Kidney capillary endothelial cell (primary cell): ENCODE results near the gene RPRD1B.
A peak's percentile ranks its signal among the peaks of the same experiment; 100 is the strongest.
"Not testable (repeated sequence)": the region's sequence is repeated elsewhere in the genome, so short reads cannot be mapped to it uniquely, and the experiment has no call there.

Experiments
- DNase-seq: peaks from one replicate; pipeline ENCODE4 v3.0.0-alpha.2; 2018; ENCODE audit warnings: low spot score

Gene RPRD1B

GRCh38 chr20:38075161-38075998, 41.8 kb downstream of the RPRD1B start:
- no peak for DNase-seq

- DNase-seq, result no peak
Observed at GRCh38 chr20:38076548-38076947, 43.0 kb downstream of the RPRD1B start.

- DNase-seq, result no peak
Observed at GRCh38 chr20:38078084-38078483, 44.5 kb downstream of the RPRD1B start.

DNA sequence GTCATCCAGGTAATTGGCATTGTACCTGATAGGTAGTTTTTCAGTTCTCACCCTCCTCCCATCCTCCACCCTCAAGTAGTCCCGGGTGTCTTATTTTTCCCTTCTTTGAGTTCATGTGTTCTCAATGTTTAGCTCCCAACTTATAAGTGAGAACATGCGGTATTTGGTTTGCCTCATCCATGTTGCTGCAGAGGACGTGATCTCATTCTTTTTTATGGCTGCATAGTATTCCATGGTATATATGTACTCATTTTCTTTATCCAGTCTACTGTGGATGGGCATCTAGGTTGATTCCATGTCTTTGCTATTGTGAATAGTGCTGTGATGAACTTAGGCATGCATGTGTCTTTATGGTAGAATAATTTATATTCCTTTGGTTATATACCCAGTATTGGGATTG, 45.8 kb downstream of the RPRD1B start:
- no peak for DNase-seq

GRCh38 chr20:38081575-38081974, 48.0 kb downstream of the RPRD1B start:
- no peak for DNase-seq

GRCh38 chr20:38082894-38083293, 49.3 kb downstream of the RPRD1B start:
- DNase-seq, result no peak

DNA sequence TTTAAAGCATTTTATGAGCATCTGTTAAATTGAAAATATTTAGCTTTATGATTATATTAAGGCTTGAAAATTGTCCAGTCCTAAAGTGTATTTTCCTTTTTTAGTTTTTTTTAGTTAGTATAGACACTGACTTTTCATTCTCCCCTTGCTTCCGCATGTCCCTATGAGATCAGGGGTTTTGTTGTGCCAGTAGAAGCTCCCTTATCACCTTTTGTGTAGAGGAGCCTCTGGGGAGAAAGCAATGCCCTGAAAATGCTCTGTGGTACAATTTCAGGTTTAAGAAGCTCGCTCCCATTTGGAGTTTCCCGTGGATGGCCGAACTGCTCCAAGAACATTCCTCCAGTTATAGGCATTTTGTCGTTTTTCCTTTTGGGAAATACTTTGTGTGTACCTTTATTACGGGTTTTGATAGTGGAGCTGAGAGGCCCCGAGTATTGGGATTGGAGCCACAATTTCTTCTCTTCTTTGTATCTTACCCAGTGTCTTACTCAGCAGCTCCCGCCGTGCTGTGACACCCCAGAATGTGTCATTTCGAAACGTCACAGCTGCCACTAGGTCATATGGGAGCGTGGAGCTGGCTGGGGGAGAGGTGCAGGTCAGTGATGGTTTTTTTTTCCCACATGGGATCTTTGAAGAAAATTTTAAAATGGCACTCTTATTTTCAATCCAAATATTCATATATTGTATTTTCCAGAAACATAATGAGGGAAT, 49.9 kb downstream of the RPRD1B start:
- no peak for DNase-seq

DNA sequence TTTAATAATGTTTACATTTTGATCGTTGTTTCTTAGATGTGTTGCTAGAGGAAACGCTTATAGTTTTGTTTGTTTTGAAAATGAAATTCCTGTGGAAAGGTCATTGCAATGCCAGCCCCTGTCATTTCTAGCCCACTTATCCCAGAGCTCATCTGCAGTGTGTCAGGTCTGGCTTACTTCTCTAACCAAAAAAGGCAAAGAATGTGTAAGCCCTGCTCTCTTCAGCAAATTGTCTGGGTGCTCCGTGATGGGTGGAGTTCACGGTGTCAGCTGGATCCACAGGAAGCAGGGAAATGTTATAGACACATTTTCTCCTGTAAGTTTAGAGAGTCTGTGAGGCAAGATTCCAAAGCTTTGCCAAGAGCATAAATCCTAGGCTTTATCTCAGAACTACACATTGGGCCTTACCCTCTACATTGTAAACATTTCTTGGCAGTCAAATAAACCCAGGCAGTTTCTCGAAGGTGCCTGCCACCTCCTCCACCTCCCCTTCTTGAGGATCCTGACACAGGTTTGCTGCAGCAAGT, 50.9 kb downstream of the RPRD1B start:
- no peak for DNase-seq

GRCh38 chr20:38085026-38085425, 51.5 kb downstream of the RPRD1B start:
- no peak for DNase-seq

DNA sequence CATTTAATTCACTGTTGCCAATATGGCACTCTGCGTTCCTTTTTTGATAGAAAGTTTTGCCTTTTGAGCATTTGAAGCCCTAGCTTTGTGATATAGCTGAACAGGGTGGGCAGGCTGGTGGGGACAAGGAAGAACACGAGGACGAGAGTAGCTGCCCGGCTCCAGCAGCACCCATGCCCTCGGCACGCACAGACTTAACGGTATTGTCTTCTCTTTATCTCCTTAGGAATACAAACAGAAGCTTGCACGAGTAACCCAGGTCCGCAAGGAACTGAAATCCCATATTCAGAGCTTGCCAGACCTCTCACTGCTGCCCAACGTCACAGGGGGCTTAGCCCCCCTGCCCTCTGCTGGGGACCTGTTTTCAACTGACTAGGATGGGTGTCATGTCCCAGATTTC, 56.0 kb downstream of the RPRD1B start:
- DNase-seq, result no peak

DNA sequence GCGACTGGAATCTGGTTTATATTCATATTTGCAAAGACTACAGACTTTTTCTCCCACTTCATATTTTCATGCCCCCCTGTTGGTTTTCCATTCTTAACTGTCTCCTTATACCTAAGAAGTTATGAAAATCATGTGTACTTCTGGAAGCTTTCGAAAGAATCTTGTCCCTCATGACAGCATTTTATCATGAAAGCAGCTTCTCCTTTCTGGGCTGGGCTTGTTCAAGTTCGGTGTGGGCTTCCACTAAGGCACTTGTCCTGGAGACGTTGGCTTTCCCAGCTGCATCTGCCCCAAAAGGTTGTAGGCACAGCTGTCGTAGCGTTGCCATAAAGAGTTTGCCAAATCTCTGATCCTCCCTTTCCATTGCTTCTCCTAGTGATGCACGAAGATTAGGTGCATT, 56.5 kb downstream of the RPRD1B start:
- DNase-seq, result no peak

DNA sequence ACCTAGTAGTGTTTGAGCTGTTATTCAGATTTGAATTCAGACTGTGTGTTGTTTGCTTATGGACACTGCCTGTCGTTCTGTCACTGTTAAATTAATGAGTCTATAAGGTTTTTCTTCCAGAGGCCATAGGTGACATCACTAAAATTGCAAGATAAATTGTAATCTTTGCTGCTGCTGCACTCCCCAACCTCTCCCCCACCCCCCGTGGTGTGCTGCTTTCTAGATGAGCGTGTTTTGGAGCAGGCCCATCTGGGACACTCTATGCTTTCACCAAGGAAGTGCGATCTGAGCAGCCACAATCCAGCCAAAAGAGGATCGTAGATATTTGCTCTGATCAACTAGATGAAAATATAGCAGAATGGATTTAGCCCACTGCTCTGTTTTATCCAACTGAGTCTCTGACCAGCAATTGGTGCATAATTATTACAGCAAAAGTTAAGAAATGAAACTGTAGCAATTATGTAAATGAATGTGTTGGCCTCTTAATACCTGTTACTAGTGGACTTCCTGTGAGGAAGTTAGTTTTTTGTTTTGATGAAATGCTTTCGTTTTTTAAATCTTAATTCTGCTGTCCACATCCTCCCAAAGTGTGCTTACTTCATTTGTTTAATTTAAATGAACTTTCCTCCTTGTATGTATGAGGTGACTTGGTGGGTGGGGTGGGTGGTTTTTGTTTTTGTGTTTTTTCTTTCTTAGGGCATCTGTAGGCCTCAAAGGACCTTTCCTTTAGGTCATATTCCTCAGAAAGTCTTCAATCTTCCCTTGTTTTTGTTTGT, 58.1 kb downstream of the RPRD1B start:
- DNase-seq, result no peak

DNA sequence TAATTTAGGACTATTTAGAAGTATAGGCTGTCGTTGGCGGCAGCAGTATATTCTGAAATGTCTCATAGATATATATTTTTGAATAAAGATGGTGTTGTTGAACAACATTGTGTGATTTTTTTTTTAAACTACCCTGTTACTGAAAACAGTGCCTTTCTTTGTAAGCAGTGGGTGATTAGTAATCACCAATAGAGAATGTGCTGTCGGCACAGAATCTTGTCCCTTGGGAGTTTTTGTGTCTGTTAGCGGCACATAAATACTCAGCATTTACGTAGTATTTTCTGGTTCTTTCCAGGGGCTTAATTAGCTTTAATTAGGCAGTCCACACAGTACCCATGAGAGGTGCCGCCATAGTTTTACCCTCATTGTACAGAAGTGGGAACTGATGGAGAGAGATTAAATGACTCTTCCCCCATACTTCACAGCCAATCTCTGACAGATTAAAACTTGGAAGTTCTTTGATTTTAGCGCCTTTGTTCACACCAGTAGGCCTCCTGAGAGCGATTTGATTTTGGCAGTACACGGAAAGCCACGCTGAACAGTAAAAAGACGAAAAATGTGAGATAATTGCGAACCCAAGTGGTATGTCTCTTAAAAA, 58.8 kb downstream of the RPRD1B start:
- no peak for DNase-seq

- DNase-seq, result no peak
Observed at GRCh38 chr20:38092915-38093314, 59.4 kb downstream of the RPRD1B start.

GRCh38 chr20:38093641-38094077, 60.1 kb downstream of the RPRD1B start:
- DNase-seq, result no peak

GRCh38 chr20:38094373-38094891, 60.9 kb downstream of the RPRD1B start:
- DNase-seq, result peak; percentile 86

DNA sequence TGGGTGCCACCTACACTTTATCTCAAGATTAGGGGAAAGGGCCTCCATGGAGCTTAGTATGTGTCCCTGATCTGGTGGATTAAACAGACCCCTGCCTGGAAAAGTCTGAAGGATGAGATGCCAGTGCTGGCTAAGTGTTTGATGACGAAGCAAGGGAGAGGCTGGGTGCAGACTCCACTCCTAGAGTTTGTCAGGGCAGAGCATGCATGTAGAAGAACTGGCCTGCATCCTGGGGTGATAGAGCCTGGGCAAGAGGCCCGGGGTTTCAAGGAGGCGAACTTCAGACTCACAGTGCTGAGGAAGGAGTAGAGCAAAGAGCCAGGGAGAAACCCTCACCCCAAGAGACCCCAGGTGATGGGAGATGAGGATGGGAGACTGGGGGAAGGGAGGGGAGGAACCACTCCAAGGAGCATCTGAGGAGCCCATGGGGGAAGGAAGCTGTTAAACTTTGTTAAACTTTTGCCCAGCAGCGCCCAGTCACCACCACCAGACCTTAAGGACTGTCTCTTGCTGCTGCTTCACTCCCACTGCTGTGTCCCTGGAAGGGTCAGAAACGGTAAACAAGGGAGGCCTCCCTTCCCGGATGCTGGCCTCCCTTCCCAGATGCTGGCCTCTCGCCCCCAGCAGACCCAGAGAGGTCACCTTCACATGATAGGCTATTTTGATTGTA, 61.6 kb downstream of the RPRD1B start:
- no peak for DNase-seq

DNA sequence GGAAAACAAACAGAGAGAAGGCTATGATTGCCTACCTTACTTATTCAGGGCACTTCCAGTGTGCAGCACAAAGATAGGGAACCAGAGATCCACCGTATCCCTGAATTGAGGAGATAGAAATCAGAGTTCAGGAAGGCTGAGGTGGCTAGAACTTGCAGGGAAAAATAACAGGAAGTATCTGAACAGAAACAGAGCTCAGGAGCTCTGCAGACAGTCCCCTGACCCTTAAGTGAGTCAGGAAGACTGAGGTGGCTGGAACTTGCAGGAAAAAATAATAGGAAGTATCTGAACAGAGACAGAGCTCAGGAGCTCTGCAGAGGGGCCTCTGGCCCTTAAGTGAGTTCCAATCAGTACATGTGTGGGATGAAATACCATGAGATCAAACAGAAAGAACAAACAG, 65.4 kb downstream of the RPRD1B start:
- DNase-seq, result peak; percentile 42

DNA sequence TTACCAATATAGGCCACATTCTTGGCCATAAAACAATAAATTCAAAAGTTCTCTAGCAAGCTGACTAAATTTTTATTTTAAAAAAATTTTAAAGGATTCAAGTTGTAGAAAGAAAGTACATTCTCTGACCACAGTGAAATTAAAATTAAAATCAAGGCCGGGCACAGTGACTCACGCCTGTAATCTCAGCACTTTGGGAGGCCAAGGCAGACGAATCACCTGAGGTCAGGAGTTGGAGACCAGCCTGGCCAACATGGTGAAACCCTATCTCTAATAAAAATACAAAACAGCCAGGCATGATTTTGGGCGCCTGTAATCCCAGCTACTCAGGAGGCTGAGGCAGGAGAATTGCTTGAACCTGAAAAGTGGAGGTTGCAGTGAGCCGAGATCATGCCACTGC, 68.7 kb downstream of the RPRD1B start:
- DNase-seq, result not testable (repeated sequence)

- no peak for DNase-seq
Observed at GRCh38 chr20:38104285-38104684, 70.7 kb downstream of the RPRD1B start.

GRCh38 chr20:38106461-38106860, 72.9 kb downstream of the RPRD1B start:
- no peak for DNase-seq
